Measurements from ENCODE around the gene VWA2.
A peak's percentile ranks its signal among the peaks of the same experiment; 100 is the strongest.

The VWA2 gene

GRCh38 chr10:114239117-114239993 is at the start of gene VWA2:
Gene VWA2, plus strand, starts transcription at chr10:114239254. Its CDS starts 9,460 bp downstream, at chr10:114248714.
- peak within 1 kb of the TSS in 1 of 2 donors; percentile 28 for H3K9ac ChIP-seq (ENCODE audit: low read depth in 1 of 2, low read length in 2 of 2)
- H3K27me3 ChIP-seq (ENCODE audit: control insufficient read depth in 2 of 2, insufficient read depth in 2 of 2, low read length in 2 of 2), result peaks cover 51 to 55% of the 10 kb centered on the region in 2 donors
- peaks cover 0 to 7% of the 10 kb centered on the region in 2 donors for H3K4me1 ChIP-seq (ENCODE audit: control insufficient read depth in 2 of 2, insufficient read depth in 2 of 2, low read length in 2 of 2)

DNA sequence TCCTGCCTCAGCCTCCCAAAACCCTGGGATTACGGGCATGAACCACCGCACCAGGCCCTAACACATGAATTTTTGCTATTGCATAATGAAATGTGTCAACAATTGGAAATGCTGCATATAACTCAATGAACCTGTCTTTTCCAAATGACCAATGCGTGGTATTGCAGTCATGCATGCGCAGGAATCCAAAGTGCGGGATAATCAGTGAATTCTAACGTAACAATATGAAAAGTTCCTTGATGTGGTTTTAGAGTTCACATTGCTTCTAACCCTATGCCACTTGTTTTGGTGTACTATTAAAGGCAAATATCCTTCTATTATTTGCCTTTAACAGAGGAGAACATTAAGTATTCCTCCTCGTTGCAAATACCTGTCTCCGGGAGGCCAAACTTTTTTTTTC is 49.4 kb upstream of the VWA2 start:
- Histone ChIP-seq H3K9me3 (ENCODE audit: control insufficient read depth in 2 of 2, low read length in 2 of 2) (no peaks in the 10 kb centered on the region), H3K36me3 (ENCODE audit: control insufficient read depth in 2 of 2, insufficient read depth in 2 of 2, low read length in 2 of 2) (no peaks in the 10 kb centered on the region), H3K9ac (ENCODE audit: low read depth in 1 of 2, low read length in 2 of 2) (no peak overlapping the region), H3K27me3 (ENCODE audit: control insufficient read depth in 2 of 2, insufficient read depth in 2 of 2, low read length in 2 of 2) (no peaks in the 10 kb centered on the region), H3K4me1 (ENCODE audit: control insufficient read depth in 2 of 2, insufficient read depth in 2 of 2, low read length in 2 of 2) (no peaks in the 10 kb centered on the region), H3K27ac (ENCODE audit: low read depth in 2 of 2, low read length in 2 of 2) (no peak overlapping the region), H3K4me3 (ENCODE audit: low read length in 2 of 2) (no peak overlapping the region)

More at GRCh38 chr10:114239117-114239993, at the start of gene VWA2:
- peak within 1 kb of the TSS; percentile 48 to 53 for H3K4me3 ChIP-seq (ENCODE audit: low read length in 2 of 2)
- H3K36me3 ChIP-seq (ENCODE audit: control insufficient read depth in 2 of 2, insufficient read depth in 2 of 2, low read length in 2 of 2), result no peaks in the 10 kb centered on the region
- no peak within 1 kb of the TSS for H3K27ac ChIP-seq (ENCODE audit: low read depth in 2 of 2, low read length in 2 of 2)
- H3K9me3 ChIP-seq (ENCODE audit: control insufficient read depth in 2 of 2, low read length in 2 of 2), result no peaks in the 10 kb centered on the region

DNA sequence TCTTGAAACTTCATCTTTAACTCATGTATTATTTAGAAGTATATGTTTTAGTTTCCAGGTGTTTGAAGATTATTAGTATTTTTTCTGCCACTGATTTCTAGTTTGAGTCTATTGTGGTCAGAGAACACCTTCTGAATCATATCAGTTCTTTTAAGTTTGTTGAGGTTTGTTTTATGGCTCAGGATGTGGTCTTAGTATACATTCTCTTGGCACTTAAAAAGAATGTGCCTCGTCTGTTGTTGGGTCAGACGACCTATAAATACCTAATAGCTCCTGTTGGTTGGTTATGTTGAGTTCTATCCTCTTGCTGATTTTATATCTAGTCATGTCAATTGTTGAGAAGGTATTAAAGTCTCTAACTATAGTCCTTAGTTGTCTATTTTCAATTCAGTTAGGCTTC is 44.0 kb upstream of the VWA2 start:
- Histone ChIP-seq H3K27ac (ENCODE audit: low read depth in 2 of 2, low read length in 2 of 2) (no peak overlapping the region), H3K9me3 (ENCODE audit: control insufficient read depth in 2 of 2, low read length in 2 of 2) (no peaks in the 10 kb centered on the region), H3K4me1 (ENCODE audit: control insufficient read depth in 2 of 2, insufficient read depth in 2 of 2, low read length in 2 of 2) (no peaks in the 10 kb centered on the region)

DNA sequence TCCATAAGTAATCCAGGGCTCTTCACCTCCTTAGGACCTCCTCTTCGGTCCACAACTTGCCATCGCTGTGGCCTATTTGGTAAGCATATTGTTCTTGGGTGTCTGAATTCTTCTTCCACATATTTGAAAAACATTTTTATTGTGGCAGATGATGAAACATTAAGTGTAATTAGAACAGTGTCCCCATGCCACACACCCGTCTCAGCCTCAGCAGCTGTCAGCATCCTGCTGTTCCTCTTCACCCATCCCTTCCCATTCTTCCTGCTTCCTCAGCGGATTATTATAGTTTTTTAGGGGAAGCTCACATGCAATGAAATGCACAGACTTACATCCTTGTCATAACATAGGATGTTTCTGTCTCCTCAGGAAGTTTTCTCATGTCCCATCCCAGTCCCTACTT is 39.8 kb upstream of the VWA2 start:
- peaks cover 0 to 2% of the 10 kb centered on the region in 2 donors for H3K27me3 ChIP-seq (ENCODE audit: control insufficient read depth in 2 of 2, insufficient read depth in 2 of 2, low read length in 2 of 2)
- no peaks in the 10 kb centered on the region for H3K9me3 ChIP-seq (ENCODE audit: control insufficient read depth in 2 of 2, low read length in 2 of 2)
- H3K36me3 ChIP-seq (ENCODE audit: control insufficient read depth in 2 of 2, insufficient read depth in 2 of 2, low read length in 2 of 2), result no peaks in the 10 kb centered on the region
- no peaks in the 10 kb centered on the region for H3K4me1 ChIP-seq (ENCODE audit: control insufficient read depth in 2 of 2, insufficient read depth in 2 of 2, low read length in 2 of 2)
- no peak overlapping the region for H3K9ac ChIP-seq (ENCODE audit: low read depth in 1 of 2, low read length in 2 of 2)
- H3K4me3 ChIP-seq (ENCODE audit: low read length in 2 of 2), result no peak overlapping the region
- H3K27ac ChIP-seq (ENCODE audit: low read depth in 2 of 2, low read length in 2 of 2), result no peak overlapping the region

More for the DNA sequence above, 44.0 kb upstream of the VWA2 start:
- Histone ChIP-seq H3K4me3 (ENCODE audit: low read length in 2 of 2) (no peak overlapping the region), H3K36me3 (ENCODE audit: control insufficient read depth in 2 of 2, insufficient read depth in 2 of 2, low read length in 2 of 2) (no peaks in the 10 kb centered on the region), H3K27me3 (ENCODE audit: control insufficient read depth in 2 of 2, insufficient read depth in 2 of 2, low read length in 2 of 2) (no peaks in the 10 kb centered on the region), H3K9ac (ENCODE audit: low read depth in 1 of 2, low read length in 2 of 2) (no peak overlapping the region)

DNA sequence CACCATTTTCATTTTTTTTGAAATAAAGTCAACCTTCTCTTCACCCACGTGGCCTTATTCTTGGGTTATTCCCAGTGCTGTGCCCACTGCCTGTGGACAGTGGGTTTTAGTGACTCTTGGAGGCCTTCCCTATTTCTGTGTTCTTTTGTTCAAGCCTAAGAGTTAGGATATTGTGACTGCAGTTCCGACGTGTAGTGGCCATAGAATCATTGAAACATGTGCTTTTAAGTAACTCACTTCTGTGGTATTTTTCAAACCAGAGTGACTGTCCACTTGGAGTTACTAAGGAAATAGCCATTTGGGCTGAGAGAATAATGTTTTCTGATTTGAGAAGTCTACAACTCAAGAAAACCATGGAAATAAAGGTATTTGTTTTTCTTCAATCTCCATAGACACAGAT is 36.2 kb upstream of the VWA2 start:
- Histone ChIP-seq H3K4me3 (ENCODE audit: low read length in 2 of 2) (no peak overlapping the region), H3K9me3 (ENCODE audit: control insufficient read depth in 2 of 2, low read length in 2 of 2) (no peaks in the 10 kb centered on the region), H3K27me3 (ENCODE audit: control insufficient read depth in 2 of 2, insufficient read depth in 2 of 2, low read length in 2 of 2) (peaks cover 0 to 2% of the 10 kb centered on the region in 2 donors), H3K36me3 (ENCODE audit: control insufficient read depth in 2 of 2, insufficient read depth in 2 of 2, low read length in 2 of 2) (no peaks in the 10 kb centered on the region), H3K4me1 (ENCODE audit: control insufficient read depth in 2 of 2, insufficient read depth in 2 of 2, low read length in 2 of 2) (no peaks in the 10 kb centered on the region), H3K9ac (ENCODE audit: low read depth in 1 of 2, low read length in 2 of 2) (no peak overlapping the region), H3K27ac (ENCODE audit: low read depth in 2 of 2, low read length in 2 of 2) (no peak overlapping the region)

DNA sequence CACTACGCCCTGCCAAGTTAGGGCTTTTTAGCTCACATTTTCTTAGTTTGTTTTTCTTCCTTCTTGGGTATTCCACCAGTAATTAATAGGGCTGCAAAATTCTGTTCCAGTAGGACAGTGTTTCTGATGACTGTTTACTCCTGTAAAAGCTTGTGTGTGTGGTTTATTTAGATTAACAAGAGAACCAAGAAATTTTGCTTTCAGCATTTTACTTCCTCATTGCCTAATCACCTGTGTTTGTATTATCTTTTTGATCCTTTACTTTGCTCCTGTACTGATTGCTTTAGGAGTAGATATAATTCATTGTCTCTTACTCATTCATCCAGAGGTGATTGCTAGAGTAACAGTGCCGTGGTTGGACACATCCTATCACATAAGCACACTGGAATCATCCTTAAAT is 32.2 kb upstream of the VWA2 start:
- no peak overlapping the region for H3K27ac ChIP-seq (ENCODE audit: low read depth in 2 of 2, low read length in 2 of 2)
- H3K9me3 ChIP-seq (ENCODE audit: control insufficient read depth in 2 of 2, low read length in 2 of 2), result no peaks in the 10 kb centered on the region
- no peak overlapping the region for H3K9ac ChIP-seq (ENCODE audit: low read depth in 1 of 2, low read length in 2 of 2)
- peaks cover 0 to 3% of the 10 kb centered on the region in 2 donors for H3K27me3 ChIP-seq (ENCODE audit: control insufficient read depth in 2 of 2, insufficient read depth in 2 of 2, low read length in 2 of 2)
- no peaks in the 10 kb centered on the region for H3K4me1 ChIP-seq (ENCODE audit: control insufficient read depth in 2 of 2, insufficient read depth in 2 of 2, low read length in 2 of 2)
- H3K4me3 ChIP-seq (ENCODE audit: low read length in 2 of 2), result no peak overlapping the region
- no peaks in the 10 kb centered on the region for H3K36me3 ChIP-seq (ENCODE audit: control insufficient read depth in 2 of 2, insufficient read depth in 2 of 2, low read length in 2 of 2)

DNA sequence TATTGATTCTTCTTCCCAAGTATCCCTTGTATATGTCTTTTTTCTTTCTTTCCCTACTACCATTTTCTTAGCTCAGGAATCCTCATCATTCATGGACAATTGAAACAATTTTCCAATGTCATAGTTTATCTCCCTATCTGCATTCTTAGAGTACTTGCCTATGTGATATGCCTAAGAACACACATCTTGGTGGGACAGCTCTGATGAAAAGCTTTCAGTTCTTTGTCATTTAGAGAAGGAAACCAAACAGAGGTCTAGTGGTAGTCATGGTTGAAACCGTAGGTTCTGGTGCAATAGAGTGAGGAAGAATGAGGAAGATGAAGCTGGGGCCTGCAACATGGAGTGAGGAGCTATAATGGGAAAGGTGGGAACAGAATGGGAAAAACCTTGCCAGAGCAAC is 31.7 kb upstream of the VWA2 start:
- Histone ChIP-seq H3K9ac (ENCODE audit: low read depth in 1 of 2, low read length in 2 of 2) (no peak overlapping the region), H3K27me3 (ENCODE audit: control insufficient read depth in 2 of 2, insufficient read depth in 2 of 2, low read length in 2 of 2) (peaks cover 0 to 2% of the 10 kb centered on the region in 2 donors), H3K4me3 (ENCODE audit: low read length in 2 of 2) (no peak overlapping the region), H3K36me3 (ENCODE audit: control insufficient read depth in 2 of 2, insufficient read depth in 2 of 2, low read length in 2 of 2) (no peaks in the 10 kb centered on the region), H3K9me3 (ENCODE audit: control insufficient read depth in 2 of 2, low read length in 2 of 2) (no peaks in the 10 kb centered on the region), H3K4me1 (ENCODE audit: control insufficient read depth in 2 of 2, insufficient read depth in 2 of 2, low read length in 2 of 2) (no peaks in the 10 kb centered on the region), H3K27ac (ENCODE audit: low read depth in 2 of 2, low read length in 2 of 2) (no peak overlapping the region)

DNA sequence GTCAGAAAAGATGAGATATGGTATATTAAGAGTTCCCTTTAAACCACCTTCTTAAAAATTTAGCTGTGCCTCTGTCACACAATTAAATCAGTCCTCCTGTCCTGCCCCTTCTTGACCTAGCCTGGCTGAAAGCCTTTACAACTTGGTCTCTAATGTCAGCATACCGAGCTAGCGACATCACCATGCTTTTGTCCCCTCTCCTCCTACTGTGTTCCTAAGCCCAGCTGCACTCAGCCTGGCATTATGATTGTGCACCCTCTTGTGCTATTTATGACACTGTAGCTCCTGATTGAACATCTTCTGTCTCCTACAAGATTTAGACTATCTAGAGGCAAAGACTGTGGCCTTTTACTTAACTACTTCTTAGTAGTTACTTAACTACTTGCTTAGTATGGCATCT is 30.7 kb upstream of the VWA2 start:
- peaks cover 0 to 2% of the 10 kb centered on the region in 2 donors for H3K27me3 ChIP-seq (ENCODE audit: control insufficient read depth in 2 of 2, insufficient read depth in 2 of 2, low read length in 2 of 2)
- H3K36me3 ChIP-seq (ENCODE audit: control insufficient read depth in 2 of 2, insufficient read depth in 2 of 2, low read length in 2 of 2), result no peaks in the 10 kb centered on the region
- no peaks in the 10 kb centered on the region for H3K4me1 ChIP-seq (ENCODE audit: control insufficient read depth in 2 of 2, insufficient read depth in 2 of 2, low read length in 2 of 2)
- no peaks in the 10 kb centered on the region for H3K9me3 ChIP-seq (ENCODE audit: control insufficient read depth in 2 of 2, low read length in 2 of 2)
- no peak overlapping the region for H3K4me3 ChIP-seq (ENCODE audit: low read length in 2 of 2)
- H3K9ac ChIP-seq (ENCODE audit: low read depth in 1 of 2, low read length in 2 of 2), result no peak overlapping the region
- H3K27ac ChIP-seq (ENCODE audit: low read depth in 2 of 2, low read length in 2 of 2), result no peak overlapping the region

GRCh38 chr10:114212153-114212552 is 26.9 kb upstream of the VWA2 start:
- no peak overlapping the region for H3K9ac ChIP-seq (ENCODE audit: low read depth in 1 of 2, low read length in 2 of 2)
- peaks cover 0 to 2% of the 10 kb centered on the region in 2 donors for H3K27me3 ChIP-seq (ENCODE audit: control insufficient read depth in 2 of 2, insufficient read depth in 2 of 2, low read length in 2 of 2)

DNA sequence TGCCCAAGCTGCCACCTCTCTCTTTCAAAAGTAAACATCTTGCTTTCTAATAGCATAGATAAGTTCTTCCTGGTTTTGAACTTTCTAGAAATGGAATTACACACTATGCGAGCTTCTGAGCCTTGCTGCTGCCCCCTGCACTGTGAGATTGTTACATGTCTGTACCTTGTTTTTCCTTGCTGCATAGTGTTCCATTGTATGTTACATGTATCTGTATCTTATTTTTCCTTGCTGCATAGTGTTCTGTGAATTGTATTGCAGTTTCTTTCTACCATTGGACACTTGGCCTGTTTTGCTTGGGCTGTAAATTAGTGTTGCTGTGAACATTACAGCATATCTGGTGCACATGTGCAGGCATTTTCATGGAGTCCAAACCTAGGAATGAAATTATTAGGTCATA is 24.0 kb upstream of the VWA2 start:
- no peak overlapping the region for H3K9ac ChIP-seq (ENCODE audit: low read depth in 1 of 2, low read length in 2 of 2)
- peaks cover 0 to 2% of the 10 kb centered on the region in 2 donors for H3K27me3 ChIP-seq (ENCODE audit: control insufficient read depth in 2 of 2, insufficient read depth in 2 of 2, low read length in 2 of 2)
- H3K27ac ChIP-seq (ENCODE audit: low read depth in 2 of 2, low read length in 2 of 2), result no peak overlapping the region
- no peak overlapping the region for H3K4me3 ChIP-seq (ENCODE audit: low read length in 2 of 2)
- H3K36me3 ChIP-seq (ENCODE audit: control insufficient read depth in 2 of 2, insufficient read depth in 2 of 2, low read length in 2 of 2), result no peaks in the 10 kb centered on the region
- no peaks in the 10 kb centered on the region for H3K4me1 ChIP-seq (ENCODE audit: control insufficient read depth in 2 of 2, insufficient read depth in 2 of 2, low read length in 2 of 2)
- no peaks in the 10 kb centered on the region for H3K9me3 ChIP-seq (ENCODE audit: control insufficient read depth in 2 of 2, low read length in 2 of 2)

More at GRCh38 chr10:114212153-114212552, 26.9 kb upstream of the VWA2 start:
- H3K4me1 ChIP-seq (ENCODE audit: control insufficient read depth in 2 of 2, insufficient read depth in 2 of 2, low read length in 2 of 2), result no peaks in the 10 kb centered on the region
- H3K4me3 ChIP-seq (ENCODE audit: low read length in 2 of 2), result no peak overlapping the region
- no peaks in the 10 kb centered on the region for H3K9me3 ChIP-seq (ENCODE audit: control insufficient read depth in 2 of 2, low read length in 2 of 2)
- no peaks in the 10 kb centered on the region for H3K36me3 ChIP-seq (ENCODE audit: control insufficient read depth in 2 of 2, insufficient read depth in 2 of 2, low read length in 2 of 2)
- no peak overlapping the region for H3K27ac ChIP-seq (ENCODE audit: low read depth in 2 of 2, low read length in 2 of 2)

All from mucosa of rectum (tissue), 2 donors.